Keratinocyte (primary cell): ENCODE results near the gene CXCL13. TPM values are rescaled to one million over a fixed set of nuclear protein-coding genes. Genes with fewer than 3 reads are reported as not detected.

Experiments used
- DNase-seq: peaks from one replicate; pipeline ENCODE4 v3.0.0-alpha.2; 2011; ENCODE audit warnings: low read depth, missing footprints, low spot score
- FAIRE-seq: peaks from 2 replicates; lab custom pipeline; 2011; peaks lifted over from hg19 to GRCh38; lab: Jason Lieb, UNC
- H2AFZ ChIP-seq: 2 replicates; pipeline ENCODE4 v1.6.0; 2012; ENCODE audit warnings: low read length, control low read depth, inconsistent platforms; ENCODE audit not compliant: control insufficient read depth
- H3K27ac ChIP-seq: 2 replicates; pipeline ENCODE4 v1.5.1; 2011; ENCODE audit warnings: low read length; ENCODE audit not compliant: control insufficient read depth, insufficient read depth
- H3K27me3 ChIP-seq: 3 replicates; pipeline ENCODE4 v1.6.0; 2011; ENCODE audit warnings: low read length; ENCODE audit not compliant: control insufficient read depth, insufficient read depth; ENCODE audit errors: extremely low read depth
- H3K36me3 ChIP-seq, 2 experiments: 2 replicates in 1 of 2; 3 replicates in 1 of 2; pipeline ENCODE4 v1.5.1; 2011; ENCODE audit warnings: low read length in 2 of 2, mild to moderate bottlenecking in 1 of 2; ENCODE audit not compliant: control insufficient read depth in 2 of 2, insufficient read depth in 2 of 2; ENCODE audit errors: extremely low read depth in 1 of 2
- H3K4me1 ChIP-seq: 3 replicates; pipeline ENCODE4 v1.5.1; 2011; ENCODE audit warnings: low read length; ENCODE audit not compliant: control insufficient read depth, insufficient read depth; ENCODE audit errors: extremely low read depth
- H3K4me2 ChIP-seq: 3 replicates; pipeline ENCODE4 v1.6.0; 2011; ENCODE audit warnings: low read depth, low read length; ENCODE audit not compliant: control insufficient read depth, insufficient read depth; ENCODE audit errors: extremely low read depth
- H3K4me3 ChIP-seq, 3 experiments: fragments of 200-600 bp in 1 of 3; sonication (generic) in 1 of 3; 2 replicates in 2 of 3; 3 replicates in 1 of 3; pipeline ENCODE4 v1.5.1; 2011 to 2016; ENCODE audit warnings: low read length in 3 of 3, mild to moderate bottlenecking in 3 of 3, control low read depth in 2 of 3, inconsistent platforms in 1 of 3, low read depth in 1 of 3, mixed read lengths in 1 of 3, mixed run types in 1 of 3, moderate library complexity in 1 of 3; ENCODE audit not compliant: control insufficient read depth in 2 of 3, insufficient read depth in 2 of 3; ENCODE audit errors: extremely low read depth in 1 of 3
- H3K79me2 ChIP-seq: 2 replicates; pipeline ENCODE4 v1.6.0; 2012; ENCODE audit warnings: low read length; ENCODE audit not compliant: control insufficient read depth, insufficient read depth
- H3K9ac ChIP-seq: 3 replicates; pipeline ENCODE4 v1.6.0; 2011; ENCODE audit warnings: low read length; ENCODE audit not compliant: control insufficient read depth, insufficient read depth; ENCODE audit errors: extremely low read depth
- H3K9me1 ChIP-seq: 3 replicates; pipeline ENCODE4 v1.6.0; 2011; ENCODE audit warnings: low read length; ENCODE audit not compliant: control insufficient read depth, insufficient read depth; ENCODE audit errors: extremely low read depth
- H3K9me3 ChIP-seq: 2 replicates; pipeline ENCODE4 v1.5.1; 2012; ENCODE audit warnings: low read depth, low read length; ENCODE audit not compliant: control insufficient read depth
- H4K20me1 ChIP-seq: 3 replicates; pipeline ENCODE4 v1.6.0; 2011; ENCODE audit warnings: low read length; ENCODE audit not compliant: control insufficient read depth, insufficient read depth; ENCODE audit errors: extremely low read depth
- CTCF ChIP-seq, 3 experiments: IDR thresholded peaks in 1 of 3; conservative IDR thresholded peaks in 1 of 3; optimal IDR thresholded peaks in 1 of 3; 2 replicates in 2 of 3; 3 replicates in 1 of 3; pipeline versions ENCODE3 to v1.5.1; 2011; ENCODE audit warnings: low read length in 3 of 3, mild to moderate bottlenecking in 3 of 3, moderate library complexity in 2 of 3, control low read depth in 1 of 3, inconsistent platforms in 1 of 3; ENCODE audit not compliant: insufficient read depth in 2 of 3; ENCODE audit errors: extremely low read depth in 1 of 3
- EZH2 ChIP-seq: IDR thresholded peaks from one replicate; pipeline ENCODE4 v1.6.1; 2012; ENCODE audit warnings: inconsistent platforms, mild to moderate bottlenecking, low read length, moderate library complexity
- dilution Hi-C: fragments of 300-500 bp; cut with MboI; formaldehyde crosslinking; loops from one replicate; pipeline ENCODE4 v1.7.0; 2020; ENCODE audit warnings: low sequenced_read_pairs; ENCODE audit not compliant: extremely low pct_ligation_motif_present
- polyA plus RNA-seq, 5 experiments: library from polyadenylated mRNA; depleted of rRNA in 3 of 5; stranded (reverse) in 3 of 5; stranded (forward) in 1 of 5; unstranded in 1 of 5; fragments of >200 nt; gene quantifications; 1 replicate in 1 of 5; 2 replicates in 3 of 5; 3 replicates in 1 of 5; pipeline versions ENCODE4 v1.2.1 to v1.2.3, GENCODE V29; 2011 to 2012; ENCODE audit warnings: missing spikeins in 2 of 5, low read depth in 1 of 5, low replicate concordance in 1 of 5

CXCL13 gene
- polyA plus RNA-seq, 1 donor (not counting 4 experiments of a cell fraction or from before 2014, with no cell fraction given), result not detected

DNA sequence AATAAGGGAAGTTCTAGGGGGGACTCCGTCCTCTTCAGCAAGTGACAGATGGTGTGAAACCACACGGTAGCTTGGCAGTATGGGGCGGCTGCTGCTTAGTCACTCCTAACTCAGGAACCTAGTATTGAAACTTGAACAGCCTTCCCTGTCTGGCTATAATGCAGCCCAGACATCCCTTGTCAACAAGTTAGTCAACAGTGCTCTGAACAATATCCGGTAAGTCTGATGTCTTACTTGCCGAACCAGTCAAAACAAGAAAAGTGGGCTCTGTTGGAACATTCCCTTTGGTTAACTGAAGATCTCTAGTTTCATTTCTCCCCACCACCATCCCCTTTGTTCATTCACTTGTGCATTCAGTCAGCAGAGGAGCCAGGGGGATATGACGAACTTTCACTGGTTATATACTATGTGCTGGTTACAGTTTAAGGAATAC lies 18.7 kb upstream of the CXCL13 start:
- dilution Hi-C loops, result no loop called here
- Histone ChIP-seq H3K9ac (no peak overlapping the region), H3K27me3 (no peaks in the 10 kb centered on the region), H3K4me1 (peaks cover 19% of the 10 kb centered on the region), H3K79me2 (no peaks in the 10 kb centered on the region), H3K4me3 (no peak overlapping the region), H3K36me3 (no peaks in the 10 kb centered on the region), H2AFZ (peak overlapping the region; percentile 1), H3K27ac (peak overlapping the region; percentile 45), H4K20me1 (no peaks in the 10 kb centered on the region), H3K9me3 (no peaks in the 10 kb centered on the region), H3K4me2 (peak overlapping the region; percentile 66), H3K9me1 (no peaks in the 10 kb centered on the region)
- TF ChIP-seq CTCF (optimal IDR thresholded peaks at IDR 0.05 in 1 of 3, IDR thresholded peaks at IDR 0.05 in 1 of 3, conservative IDR thresholded peaks at IDR 0.05 in 1 of 3; ENCODE audit: extremely low read depth in 1 of 3, insufficient read depth in 2 of 3, low read length in 3 of 3), result no peak
- no peak for TF ChIP-seq EZH2
- no peak for DNase-seq
- peak; percentile 97 for FAIRE-seq

- peaks cover 19% of the 10 kb centered on the region for H3K4me1 ChIP-seq
- dilution Hi-C loops, result no loop called here
- TF ChIP-seq EZH2 (no peak), CTCF (optimal IDR thresholded peaks at IDR 0.05 in 1 of 3, IDR thresholded peaks at IDR 0.05 in 1 of 3, conservative IDR thresholded peaks at IDR 0.05 in 1 of 3; ENCODE audit: extremely low read depth in 1 of 3, insufficient read depth in 2 of 3, low read length in 3 of 3) (no peak)
Measured at GRCh38 chr4:77590482-77590881, 15.1 kb upstream of the CXCL13 start.

More at GRCh38 chr4:77590482-77590881, 15.1 kb upstream of the CXCL13 start:
- Histone ChIP-seq H4K20me1 (no peaks in the 10 kb centered on the region), H3K36me3 (no peaks in the 10 kb centered on the region), H3K79me2 (no peaks in the 10 kb centered on the region), H3K27me3 (no peaks in the 10 kb centered on the region), H3K4me2 (no peak overlapping the region), H2AFZ (no peak overlapping the region), H3K4me3 (no peak overlapping the region), H3K9me1 (no peaks in the 10 kb centered on the region), H3K9ac (no peak overlapping the region), H3K9me3 (no peaks in the 10 kb centered on the region), H3K27ac (no peak overlapping the region)
- FAIRE-seq (no peak), DNase-seq (no peak)
